Calu3 (cell line): Measurements from ENCODE around the gene KCND2. TPM values are rescaled to one million over a fixed set of nuclear protein-coding genes. Genes with fewer than 3 reads are reported as not detected.
A peak's percentile ranks its signal among the peaks of the same experiment; 100 is the strongest.
"Not testable (repeated sequence)": the region's sequence is repeated elsewhere in the genome, so short reads cannot be mapped to it uniquely, and the experiment has no call there.

Experiments used
- BruUV-seq: library from RNA; stranded (reverse); fragments of 400-500 nt; replicated peaks from 2 replicates; lab custom pipeline; 2021; lab: Mats Ljungman, UMichigan
- CTCF ChIA-PET: fragments of 300-600 bp; sonication (Branson Sonifier 250); formaldehyde crosslinking; loops from one replicate; lab custom pipeline; 2022; ENCODE audit warnings: antibody characterized with exemption; lab: Charles Lee
- DNase-seq: peaks from one replicate; pipeline ENCODE4 v3.0.0; 2022
- H3K27ac Mint-ChIP-seq: one replicate; pipeline ENCODE4 v1.8.0; 2022; ENCODE audit warnings: mixed read lengths; ENCODE audit not compliant: unreplicated experiment
- H3K27me3 Mint-ChIP-seq: one replicate; pipeline ENCODE4 v1.8.0; 2022; ENCODE audit warnings: mixed read lengths; ENCODE audit not compliant: unreplicated experiment
- H3K36me3 Mint-ChIP-seq: one replicate; pipeline ENCODE4 v1.8.0; 2022; ENCODE audit warnings: mild to moderate bottlenecking, moderate library complexity, mixed read lengths; ENCODE audit not compliant: insufficient read depth, unreplicated experiment
- H3K4me1 Mint-ChIP-seq: one replicate; pipeline ENCODE4 v1.8.0; 2022; ENCODE audit warnings: mild to moderate bottlenecking, low read depth, mixed read lengths; ENCODE audit not compliant: unreplicated experiment
- H3K4me3 Mint-ChIP-seq: one replicate; pipeline ENCODE4 v1.8.0; 2022; ENCODE audit warnings: mild to moderate bottlenecking, low read depth, moderate library complexity, mixed read lengths; ENCODE audit not compliant: unreplicated experiment
- H3K9me3 Mint-ChIP-seq: one replicate; pipeline ENCODE4 v1.8.0; 2022; ENCODE audit warnings: low read depth, mixed read lengths; ENCODE audit not compliant: unreplicated experiment
- CTCF ChIP-seq: fragments of 200-600 bp; IDR thresholded peaks from one replicate; pipeline ENCODE4 v1.8.0; 2022; ENCODE audit warnings: antibody characterized with exemption; ENCODE audit not compliant: unreplicated experiment
- intact Hi-C: fragments of 100-400 bp; cut with micrococcal nuclease; formaldehyde crosslinking; loops from one replicate; pipeline ENCODE4 v1.10.0; 2022; ENCODE audit not compliant: unreplicated experiment
- total RNA-seq: library from RNA; stranded (reverse); gene quantifications from 2 replicates; pipeline ENCODE4 v1.2.3, GENCODE V29; 2022

Gene KCND2
- total RNA-seq, 1 experiment from 2014 or later = 1.2 TPM

- CTCF ChIA-PET = interaction anchor here (0.6 to 1.0 kb wide), 3 partner anchors 171 to 607 kb away, joined by 3 to 4 read pairs (median 4); no protein-coding TSS in a partner anchor
- no peaks in the 10 kb centered on the region for H3K9me3 Mint-ChIP-seq
- peak; percentile 66 for DNase-seq
- H3K36me3 Mint-ChIP-seq = no peaks in the 10 kb centered on the region
- H3K4me1 Mint-ChIP-seq = no peaks in the 10 kb centered on the region
- intact Hi-C loops = loop anchor here (1.0 to 10.0 kb wide), 5 partner anchors 272 to 1284 kb away; no protein-coding TSS in a partner anchor
- no peak overlapping the region for H3K27ac Mint-ChIP-seq
- no TSS peak for BruUV-seq
- no peaks in the 10 kb centered on the region for H3K27me3 Mint-ChIP-seq
- TF ChIP-seq CTCF = no peak
- H3K4me3 Mint-ChIP-seq = no peak overlapping the region
These were observed 282.1 kb downstream of the KCND2 start for GRCh38 chr7:120554960-120555571.

- Mint-ChIP-seq H3K4me3 (no peak overlapping the region), H3K9me3 (no peaks in the 10 kb centered on the region), H3K27me3 (no peaks in the 10 kb centered on the region), H3K36me3 (no peaks in the 10 kb centered on the region), H3K4me1 (no peaks in the 10 kb centered on the region), H3K27ac (no peak overlapping the region)
- DNase-seq = no peak
- BruUV-seq = no TSS peak
- TF ChIP-seq CTCF = no peak
- CTCF ChIA-PET = no interaction called here
- intact Hi-C loops = loop anchor here (5.0 kb wide), 1 partner anchor 163 kb away; no protein-coding TSS in a partner anchor
These were observed 291.2 kb downstream of the KCND2 start for GRCh38 chr7:120564145-120564544.

GRCh38 chr7:120567204-120567603 lies 294.2 kb downstream of the KCND2 start:
- Mint-ChIP-seq H3K4me3 (no peak overlapping the region), H3K27ac (no peak overlapping the region), H3K4me1 (no peaks in the 10 kb centered on the region), H3K36me3 (no peaks in the 10 kb centered on the region), H3K9me3 (no peaks in the 10 kb centered on the region), H3K27me3 (no peaks in the 10 kb centered on the region)
- TF ChIP-seq CTCF = no peak
- no TSS peak for BruUV-seq
- CTCF ChIA-PET = no interaction called here
- intact Hi-C loops = no loop called here
- DNase-seq = no peak

- H3K36me3 Mint-ChIP-seq, H3K4me3 Mint-ChIP-seq, intact Hi-C loops, CTCF ChIA-PET, DNase-seq, H3K27ac Mint-ChIP-seq, H3K27me3 Mint-ChIP-seq, H3K9me3 Mint-ChIP-seq, H3K4me1 Mint-ChIP-seq, BruUV-seq: not testable (repeated sequence)
These were observed 305.7 kb downstream of the KCND2 start for GRCh38 chr7:120578657-120579056.

GRCh38 chr7:120582916-120583315 lies 309.9 kb downstream of the KCND2 start:
- H3K36me3 Mint-ChIP-seq = no peaks in the 10 kb centered on the region
- no peak overlapping the region for H3K4me3 Mint-ChIP-seq
- CTCF ChIA-PET = no interaction called here
- BruUV-seq = no TSS peak
- TF ChIP-seq CTCF = no peak
- DNase-seq = no peak
- H3K4me1 Mint-ChIP-seq = peaks cover 21% of the 10 kb centered on the region
- intact Hi-C loops = no loop called here
- no peaks in the 10 kb centered on the region for H3K27me3 Mint-ChIP-seq
- H3K27ac Mint-ChIP-seq = no peak overlapping the region
- no peaks in the 10 kb centered on the region for H3K9me3 Mint-ChIP-seq
